Raji (cell line): ENCODE measurements around the gene ZG16.

Experiments used
- POLR2A ChIP-seq: IDR thresholded peaks from 2 replicates; pipeline ENCODE4 v1.6.1; 2011; ENCODE audit warnings: low read depth, low read length, control low read depth; ENCODE audit not compliant: insufficient read depth

ZG16 gene

DNA sequence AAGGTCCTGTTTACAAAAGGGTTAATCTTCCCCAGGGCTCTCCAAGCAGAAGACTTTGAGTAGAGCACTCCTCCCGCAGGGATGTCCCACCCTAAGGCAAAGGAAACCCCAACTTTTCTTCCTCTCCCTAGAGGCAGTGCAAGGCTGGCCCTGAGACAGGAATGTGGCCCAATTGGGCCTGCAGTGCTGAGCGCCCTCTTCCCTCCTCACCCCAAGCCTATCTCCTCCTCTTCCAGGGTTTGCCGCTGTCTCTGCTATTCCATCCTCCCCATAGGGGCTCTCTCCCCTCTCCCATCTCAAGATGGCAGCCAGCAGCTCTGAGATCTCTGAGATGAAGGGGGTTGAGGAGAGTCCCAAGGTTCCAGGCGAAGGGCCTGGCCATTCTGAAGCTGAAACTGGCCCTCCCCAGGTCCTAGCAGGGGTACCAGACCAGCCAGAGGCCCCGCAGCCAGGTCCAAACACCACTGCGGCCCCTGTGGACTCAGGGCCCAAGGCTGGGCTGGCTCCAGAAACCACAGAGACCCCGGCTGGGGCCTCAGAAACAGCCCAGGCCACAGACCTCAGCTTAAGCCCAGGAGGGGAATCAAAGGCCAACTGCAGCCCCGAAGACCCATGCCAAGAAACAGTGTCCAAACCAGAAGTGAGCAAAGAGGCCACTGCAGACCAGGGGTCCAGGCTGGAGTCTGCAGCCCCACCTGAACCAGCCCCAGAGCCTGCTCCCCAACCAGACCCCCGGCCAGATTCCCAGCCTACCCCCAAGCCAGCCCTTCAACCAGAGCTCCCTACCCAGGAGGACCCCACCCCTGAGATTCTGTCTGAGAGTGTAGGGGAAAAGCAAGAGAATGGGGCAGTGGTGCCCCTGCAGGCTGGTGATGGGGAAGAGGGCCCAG is 34.9 kb downstream of the ZG16 start:
- no peak for TF ChIP-seq POLR2A

DNA sequence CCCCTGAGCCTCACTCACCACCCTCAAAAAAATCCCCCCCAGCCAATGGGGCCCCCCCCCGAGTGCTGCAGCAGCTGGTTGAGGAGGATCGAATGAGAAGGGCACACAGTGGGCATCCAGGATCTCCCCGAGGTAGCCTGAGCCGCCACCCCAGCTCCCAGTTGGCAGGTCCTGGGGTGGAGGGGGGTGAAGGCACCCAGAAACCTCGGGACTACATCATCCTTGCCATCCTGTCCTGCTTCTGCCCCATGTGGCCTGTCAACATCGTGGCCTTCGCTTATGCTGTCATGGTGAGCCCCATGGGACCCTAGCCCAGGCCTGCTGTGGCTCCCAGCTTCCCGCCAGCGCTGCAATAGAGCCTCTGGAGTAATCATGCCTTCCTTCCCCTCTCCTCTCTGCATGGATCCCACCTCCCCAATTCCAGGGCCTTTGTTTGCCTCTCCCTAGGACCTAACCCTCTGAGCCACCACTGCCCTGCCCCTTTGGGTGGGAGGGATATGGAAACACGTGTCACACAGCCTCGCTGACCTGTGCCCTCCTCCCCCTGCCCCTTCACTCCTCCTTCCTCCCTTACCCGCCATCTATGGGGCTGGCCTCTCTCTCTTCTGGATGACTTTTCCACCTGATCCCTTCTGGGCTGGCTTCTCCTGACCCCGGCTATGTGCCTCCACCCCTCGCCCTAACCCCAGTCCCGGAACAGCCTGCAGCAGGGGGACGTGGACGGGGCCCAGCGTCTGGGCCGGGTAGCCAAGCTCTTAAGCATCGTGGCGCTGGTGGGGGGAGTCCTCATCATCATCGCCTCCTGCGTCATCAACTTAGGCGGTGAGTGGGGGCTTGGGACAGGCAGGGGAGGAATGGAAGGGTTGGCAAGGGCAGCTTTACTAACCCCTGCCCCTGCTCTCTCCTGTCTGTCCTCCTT is 35.8 kb downstream of the ZG16 start:
- TF ChIP-seq POLR2A, result no peak

DNA sequence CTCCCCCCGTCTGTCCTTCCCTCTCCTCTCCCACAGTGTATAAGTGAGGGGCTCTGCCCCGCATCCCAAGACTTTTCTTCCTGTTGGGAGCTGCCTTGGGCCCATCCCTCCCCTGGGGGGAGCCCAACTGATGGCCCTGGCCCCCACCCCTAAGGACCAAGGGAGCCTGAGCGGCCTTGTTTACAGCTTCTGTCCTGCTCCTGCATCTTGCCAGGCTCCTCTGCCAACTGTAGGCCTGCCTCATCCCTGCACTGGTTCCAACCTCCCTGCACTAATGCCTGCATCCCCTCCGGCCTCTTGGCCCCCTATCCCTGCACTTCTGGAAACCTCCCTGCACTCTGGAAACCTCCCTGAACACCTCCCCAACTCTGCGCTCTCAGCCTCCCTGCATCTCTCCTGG is 36.5 kb downstream of the ZG16 start:
- TF ChIP-seq POLR2A, result no peak

GRCh38 chr16:29815032-29815721 is 37.1 kb downstream of the ZG16 start:
- TF ChIP-seq POLR2A, result no peak

GRCh38 chr16:29815793-29816693 is 38.0 kb downstream of the ZG16 start, which contains the start of gene PAGR1:
PAGR1 (plus strand) TSS chr16:29816152; CDS start chr16:29816526, 374 bp downstream.
- peak; percentile 93 for TF ChIP-seq POLR2A

GRCh38 chr16:29816694-29817441 is 38.8 kb downstream of the ZG16 start:
- TF ChIP-seq POLR2A, result no peak

- no peak for TF ChIP-seq POLR2A
These were observed 40.0 kb downstream of the ZG16 start for GRCh38 chr16:29818082-29818481.

GRCh38 chr16:29819506-29819905 is 41.5 kb downstream of the ZG16 start:
- TF ChIP-seq POLR2A, result 0 out of 2 replicates have a peak, but pooled peaks have one; percentile 4

DNA sequence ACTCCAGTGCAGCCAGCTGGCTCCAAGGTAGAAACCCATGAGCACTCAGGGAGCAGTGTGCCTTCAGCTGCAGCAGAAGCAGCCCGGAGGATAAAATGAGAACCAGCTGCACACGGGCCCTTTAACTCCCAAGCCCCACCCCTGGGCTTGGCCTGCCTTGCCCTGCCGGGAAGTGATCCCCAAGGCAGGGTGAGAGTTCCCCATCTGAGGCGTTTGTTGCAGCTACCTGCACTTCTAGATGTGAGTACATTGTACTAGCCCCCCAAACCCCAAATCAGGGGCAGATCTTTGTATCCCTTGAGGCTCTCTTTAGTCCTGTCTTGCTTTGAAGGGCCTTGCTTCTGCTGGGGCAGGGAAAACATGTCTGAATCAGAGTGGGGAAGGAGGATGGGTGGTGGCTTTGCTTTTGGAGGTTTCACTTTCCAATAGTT is 42.2 kb downstream of the ZG16 start, which contains the start of gene MVP:
MVP (plus strand) TSS at position 192 of the 431 bp plus-strand sequence. CDS start 10,088 bp downstream, outside the sequence.
- TF ChIP-seq POLR2A, result no peak

GRCh38 chr16:29820730-29821642 is 42.9 kb downstream of the ZG16 start:
- peak; percentile 59 for TF ChIP-seq POLR2A

- TF ChIP-seq POLR2A, result no peak
These were observed 43.6 kb downstream of the ZG16 start for GRCh38 chr16:29821643-29822115.

GRCh38 chr16:29824589-29825144 is 46.6 kb downstream of the ZG16 start:
- 0 out of 2 replicates have a peak, but pooled peaks have one; percentile 2 for TF ChIP-seq POLR2A
